ENCODE data around the gene BANF2.
A peak's percentile ranks its signal among the peaks of the same experiment; 100 is the strongest.

GRCh38 chr20:17721802-17722486 lies 22.2 kb downstream of the BANF2 start:
- peak in 1 of 2 experiments; percentile 22; a peak in 1 of 4 replicates for TF ChIP-seq CTCF (conservative IDR thresholded peaks at IDR 0.05; ENCODE audit: low read depth in 2 of 2)
- no peak for TF ChIP-seq EZH2 (IDR thresholded peaks at IDR 0.05; ENCODE audit: low read depth, unreplicated experiment)
- no peak for TF ChIP-seq POLR2AphosphoS5 (IDR thresholded peaks at IDR 0.05; ENCODE audit: low read depth)
- TF ChIP-seq ETS1 (IDR thresholded peaks at IDR 0.05): no peak
- no peak for TF ChIP-seq CREB1 (CRISPR knock-in tag; IDR thresholded peaks at IDR 0.05; ENCODE audit: low read depth)
- no peak for TF ChIP-seq ZNF462 (CRISPR knock-in tag; IDR thresholded peaks at IDR 0.05)
